CD4-positive, alpha-beta memory T cell (primary cell): Measurements from ENCODE around the gene MYL3. TPM values are rescaled to one million over a fixed set of nuclear protein-coding genes. Genes with fewer than 3 reads are reported as not detected.

Experiments used
- CTCF ChIA-PET: fragments of 350-600 bp; sonication (Branson Sonifier 250); formaldehyde crosslinking; loops from one replicate; lab custom pipeline; 2021; ENCODE audit warnings: inconsistent platforms; ENCODE audit not compliant: partially characterized antibody; lab: Charles Lee
- POLR2A ChIA-PET: fragments of 350-600 bp; sonication (Branson Sonifier 250); formaldehyde crosslinking; loops from one replicate; lab custom pipeline; 2021; ENCODE audit not compliant: partially characterized antibody; lab: Charles Lee
- DNase-seq, 5 donors: peaks; one replicate each; pipeline versions ENCODE4 v3.0.0 to v3.0.0-alpha.2; 2020 to 2022; ENCODE audit warnings: mixed read lengths in 1 of 5
- H3K27ac ChIP-seq: one replicate; pipeline ENCODE4 v1.7.0; 2013; ENCODE audit warnings: low read depth, low read length
- H3K27me3 ChIP-seq: 2 replicates; pipeline ENCODE4 v1.7.0; 2013; ENCODE audit warnings: mild to moderate bottlenecking, low read length, moderate library complexity; ENCODE audit not compliant: insufficient read depth
- H3K36me3 ChIP-seq: 2 replicates; pipeline ENCODE4 v1.7.0; 2013; ENCODE audit warnings: mild to moderate bottlenecking, low read length, moderate library complexity; ENCODE audit not compliant: insufficient read depth
- H3K4me1 ChIP-seq: 2 replicates; pipeline ENCODE4 v1.7.0; 2013; ENCODE audit warnings: mild to moderate bottlenecking, low read length, moderate library complexity; ENCODE audit not compliant: insufficient read depth
- H3K4me3 ChIP-seq, 2 donors: one replicate each; pipeline ENCODE4 v1.7.0; 2013; ENCODE audit warnings: low read length in 2 of 2, mild to moderate bottlenecking in 1 of 2
- H3K9me3 ChIP-seq, 2 donors: one replicate each; pipeline ENCODE4 v1.7.0; 2013; ENCODE audit warnings: low read length in 2 of 2, control low read depth in 1 of 2; ENCODE audit not compliant: control insufficient read depth in 1 of 2
- H3K27ac Mint-ChIP-seq, 7 donors: one replicate each; pipeline ENCODE4 v1.8.0; 2020 to 2021; ENCODE audit warnings: mixed read lengths in 7 of 7, mild to moderate bottlenecking in 6 of 7, inconsistent platforms in 3 of 7, moderate library complexity in 3 of 7
- H3K27me3 Mint-ChIP-seq, 2 donors: one replicate each; pipeline ENCODE4 v1.8.0; 2020 to 2021; ENCODE audit warnings: mixed read lengths in 2 of 2
- H3K36me3 Mint-ChIP-seq, 2 donors: one replicate each; pipeline ENCODE4 v1.8.0; 2020 to 2021; ENCODE audit warnings: mixed read lengths in 2 of 2, inconsistent platforms in 1 of 2, mild to moderate bottlenecking in 1 of 2
- H3K4me1 Mint-ChIP-seq, 4 donors: one replicate each; pipeline ENCODE4 v1.8.0; 2020 to 2021; ENCODE audit warnings: mixed read lengths in 4 of 4, mild to moderate bottlenecking in 1 of 4
- H3K4me3 Mint-ChIP-seq, 8 donors: one replicate each; pipeline ENCODE4 v1.8.0; 2020 to 2021; ENCODE audit warnings: mixed read lengths in 8 of 8, mild to moderate bottlenecking in 7 of 8, moderate library complexity in 6 of 8, inconsistent platforms in 3 of 8
- H3K9me3 Mint-ChIP-seq, 8 donors: one replicate each; pipeline ENCODE4 v1.8.0; 2020 to 2021; ENCODE audit warnings: mixed read lengths in 8 of 8, mild to moderate bottlenecking in 5 of 8, inconsistent platforms in 3 of 8, moderate library complexity in 1 of 8
- intact Hi-C: fragments of 100-400 bp; cut with micrococcal nuclease; formaldehyde crosslinking; loops from one replicate; pipeline ENCODE4 v1.15.1; 2023
- polyA plus RNA-seq, 2 donors: library from polyadenylated mRNA; unstranded; fragments of 300-500 nt; fragmentation: Illumina TruSeq; gene quantifications; one replicate each; pipeline ENCODE4 v1.2.3, GENCODE V29; 2021
- total RNA-seq, 2 experiments: library from RNA; stranded (reverse); gene quantifications; one replicate each; pipeline ENCODE4 v1.2.3, GENCODE V29; 2021

MYL3 gene
- total and polyA plus RNA-seq, 4 experiments from 2014 or later = not detected

- Mint-ChIP-seq H3K36me3 (no peaks in the 10 kb centered on the region), H3K27me3 (peaks cover 0 to 3% of the 10 kb centered on the region in 2 donors), H3K27ac (peak overlapping the region in 1 of 7 donors; percentile 22), H3K4me3 (no peak overlapping the region), H3K9me3 (no peaks in the 10 kb centered on the region), H3K4me1 (peaks cover 2 to 7% (median 5%) of the 10 kb centered on the region in 4 donors)
- H3K4me3 ChIP-seq = no peak overlapping the region
- H3K9me3 ChIP-seq = no peaks in the 10 kb centered on the region
- H3K4me1 ChIP-seq = peaks cover 15% of the 10 kb centered on the region
- ChIA-PET POLR2A (no interaction called here), CTCF (interaction anchor here (0.9 to 1.8 kb wide), 3 partner anchors 10 to 60 kb away, joined by 3 to 5 read pairs (median 4); partner anchors contain the start of gene MYL3)
- no peaks in the 10 kb centered on the region for H3K27me3 ChIP-seq
- no peak for DNase-seq
- H3K27ac ChIP-seq = no peak overlapping the region
- no peaks in the 10 kb centered on the region for H3K36me3 ChIP-seq
- intact Hi-C loops = loop anchor here (5.0 kb wide), 1 partner anchor 47 kb away; no protein-coding TSS in a partner anchor
These were observed 13.4 kb downstream of the MYL3 start for GRCh38 chr3:46849686-46850467.

GRCh38 chr3:46849045-46849631 is 14.1 kb downstream of the MYL3 start:
- no peak for DNase-seq
- no peak overlapping the region for H3K4me3 ChIP-seq
- intact Hi-C loops = loop anchor here (5.0 kb wide), 1 partner anchor 48 kb away; no protein-coding TSS in a partner anchor
- no peak overlapping the region for H3K4me3 Mint-ChIP-seq
- ChIA-PET POLR2A (no interaction called here), CTCF (interaction anchor here (0.8 to 2.5 kb wide), 3 partner anchors 10 to 17 kb away, joined by 3 to 5 read pairs (median 5); no protein-coding TSS in a partner anchor)
- H3K9me3 Mint-ChIP-seq = no peaks in the 10 kb centered on the region
- no peaks in the 10 kb centered on the region for H3K36me3 ChIP-seq
- H3K4me1 ChIP-seq = peaks cover 15% of the 10 kb centered on the region
- H3K27ac Mint-ChIP-seq = peak overlapping the region in 1 of 7 donors; percentile 41
- peaks cover 2 to 11% (median 5%) of the 10 kb centered on the region in 4 donors for H3K4me1 Mint-ChIP-seq
- H3K27me3 Mint-ChIP-seq = no peaks in the 10 kb centered on the region
- H3K27me3 ChIP-seq = no peaks in the 10 kb centered on the region
- H3K9me3 ChIP-seq = no peaks in the 10 kb centered on the region
- no peak overlapping the region for H3K27ac ChIP-seq
- H3K36me3 Mint-ChIP-seq = no peaks in the 10 kb centered on the region

- no peak for DNase-seq
- H3K27ac Mint-ChIP-seq = peak overlapping the region in 1 of 7 donors; percentile 41
- Histone ChIP-seq H3K9me3 (no peaks in the 10 kb centered on the region), H3K27me3 (no peaks in the 10 kb centered on the region), H3K4me3 (no peak overlapping the region), H3K36me3 (no peaks in the 10 kb centered on the region), H3K27ac (no peak overlapping the region), H3K4me1 (peaks cover 15% of the 10 kb centered on the region)
- H3K4me3 Mint-ChIP-seq = peak overlapping the region in 1 of 8 donors; percentile 30
- ChIA-PET POLR2A (no interaction called here), CTCF (interaction anchor here (0.8 to 3.2 kb wide), 4 partner anchors 10 to 46 kb away, joined by 3 to 14 read pairs (median 4); no protein-coding TSS in a partner anchor)
- no peaks in the 10 kb centered on the region for H3K9me3 Mint-ChIP-seq
- H3K36me3 Mint-ChIP-seq = no peaks in the 10 kb centered on the region
- peaks cover 2 to 11% (median 5%) of the 10 kb centered on the region in 4 donors for H3K4me1 Mint-ChIP-seq
- no peaks in the 10 kb centered on the region for H3K27me3 Mint-ChIP-seq
- intact Hi-C loops = loop anchor here (5.0 kb wide), 1 partner anchor 49 kb away; no protein-coding TSS in a partner anchor
These were observed 14.8 kb downstream of the MYL3 start for GRCh38 chr3:46848271-46849044.

GRCh38 chr3:46847744-46848143 is 15.5 kb downstream of the MYL3 start:
- ChIA-PET POLR2A (interaction anchor here (0.8 kb wide), 1 partner anchor 132 kb away, joined by 3 read pairs; the partner anchor contains the start of gene NBEAL2), CTCF (interaction anchor here (1.2 to 3.4 kb wide), 5 partner anchors 11 to 47 kb away, joined by 3 to 17 read pairs (median 14); no protein-coding TSS in a partner anchor)
- no peak overlapping the region for H3K4me3 ChIP-seq
- H3K4me1 ChIP-seq = peaks cover 15% of the 10 kb centered on the region
- H3K9me3 ChIP-seq = no peaks in the 10 kb centered on the region
- DNase-seq = no peak
- Mint-ChIP-seq H3K27me3 (no peaks in the 10 kb centered on the region), H3K9me3 (peaks cover 0 to 3% (median 0%) of the 10 kb centered on the region in 8 donors), H3K36me3 (no peaks in the 10 kb centered on the region), H3K4me3 (no peak overlapping the region), H3K27ac (peak overlapping the region in 1 of 7 donors; percentile 48), H3K4me1 (peaks cover 2 to 11% (median 5%) of the 10 kb centered on the region in 4 donors)
- intact Hi-C loops = loop anchor here (5.0 kb wide), 1 partner anchor 50 kb away; no protein-coding TSS in a partner anchor
- H3K36me3 ChIP-seq = no peaks in the 10 kb centered on the region
- no peak overlapping the region for H3K27ac ChIP-seq
- no peaks in the 10 kb centered on the region for H3K27me3 ChIP-seq

GRCh38 chr3:46846624-46847542 is 16.4 kb downstream of the MYL3 start:
- no peaks in the 10 kb centered on the region for H3K36me3 Mint-ChIP-seq
- H3K4me1 Mint-ChIP-seq = peaks cover 2 to 11% (median 5%) of the 10 kb centered on the region in 4 donors
- Histone ChIP-seq H3K9me3 (no peaks in the 10 kb centered on the region), H3K27ac (peak overlapping the region; percentile 49), H3K27me3 (no peaks in the 10 kb centered on the region), H3K36me3 (no peaks in the 10 kb centered on the region), H3K4me3 (peak overlapping the region in 1 of 2 donors; percentile 59), H3K4me1 (peaks cover 15% of the 10 kb centered on the region)
- CTCF ChIA-PET = interaction anchor here (1.2 to 3.4 kb wide), 8 partner anchors 10 to 151 kb away, joined by 3 to 17 read pairs (median 6); no protein-coding TSS in a partner anchor
- no peaks in the 10 kb centered on the region for H3K27me3 Mint-ChIP-seq
- POLR2A ChIA-PET = interaction anchor here (0.8 to 1.6 kb wide), 4 partner anchors 112 to 534 kb away, joined by 3 to 4 read pairs (median 4); partner anchors contain the start of genes ALS2CL, NBEAL2 and PTPN23
- peak overlapping the region; percentile 35 to 81 (median 76) for H3K4me3 Mint-ChIP-seq
- H3K9me3 Mint-ChIP-seq = peaks cover 0 to 10% (median 2%) of the 10 kb centered on the region in 8 donors
- no peak for DNase-seq
- H3K27ac Mint-ChIP-seq = peak overlapping the region in 1 of 7 donors; percentile 23
- intact Hi-C loops = loop anchor here (5.0 kb wide), 1 partner anchor 50 kb away; no protein-coding TSS in a partner anchor
